K562 (cell line): ENCODE measurements around the gene LRRK1. TPM values are rescaled to one million over a fixed set of nuclear protein-coding genes. Genes with fewer than 3 reads are reported as not detected.

Experiments
- ATAC-seq: fragments of 200-7000 bp; cut with Tn5 transposase; 3 replicates; pipeline ENCODE4 v1.9.1; 2020; ENCODE audit warnings: moderate library complexity
- BruUV-seq: library from RNA; stranded (reverse); fragments of 400-500 nt; replicated peaks from 2 replicates; lab custom pipeline; 2021; lab: Mats Ljungman, UMichigan
- CTCF ChIA-PET: fragments of 300-600 bp; formaldehyde crosslinking; extraction: SDS; loops from one replicate; lab custom pipeline; 2021; ENCODE audit warnings: low intra/inter-chr PET ratio; lab: Yijun Ruan, JAX
- POLR2A ChIA-PET: fragments of 300-600, 350-650 bp; sonication (Branson Sonifier 250); formaldehyde crosslinking; extraction: SDS; loops from one replicate; lab custom pipeline; 2021; ENCODE audit warnings: antibody characterized with exemption, inconsistent platforms; lab: Yijun Ruan, JAX
- DNase-seq, 4 experiments: peaks; one replicate each; pipeline versions ENCODE4 v3.0.0 to v3.0.0-alpha.2; 2011 to 2018; ENCODE audit warnings: low spot score in 3 of 4, mixed read lengths in 3 of 4; ENCODE audit errors: extremely low read depth in 1 of 4
- FAIRE-seq: peaks from 2 replicates; lab custom pipeline; 2011; peaks lifted over from hg19 to GRCh38; lab: Jason Lieb, UNC
- H2AFZ ChIP-seq: 2 replicates; pipeline ENCODE4 v1.6.0; 2011; ENCODE audit warnings: low read depth, low read length, control low read depth, inconsistent platforms
- H3K27ac ChIP-seq: fragments of 200-600 bp; 3 replicates; pipeline ENCODE4 v1.8.0; 2011; ENCODE audit warnings: low read depth, mild to moderate bottlenecking, control low read depth, inconsistent platforms, low read length, moderate library complexity, mixed read lengths; ENCODE audit errors: extremely low read depth
- H3K27me3 ChIP-seq, 2 experiments: fragments of 300-600 bp in 1 of 2; 2 replicates in 1 of 2; 3 replicates in 1 of 2; pipeline versions ENCODE4 v1.6.0 to v1.8.0; 2011; ENCODE audit warnings: inconsistent platforms in 2 of 2, low read length in 2 of 2, mild to moderate bottlenecking in 1 of 2, mixed read lengths in 1 of 2, moderate library complexity in 1 of 2; ENCODE audit not compliant: control insufficient read depth in 2 of 2, insufficient read depth in 2 of 2
- H3K36me3 ChIP-seq: fragments of 300-600 bp; 3 replicates; pipeline ENCODE4 v1.8.0; 2011; ENCODE audit warnings: mild to moderate bottlenecking, low read length, inconsistent platforms; ENCODE audit not compliant: control insufficient read depth, insufficient read depth
- H3K4me1 ChIP-seq, 2 experiments: fragments of 200-600 bp in 1 of 2; replicated peaks in 1 of 2; 2 replicates in 1 of 2; 3 replicates in 1 of 2; pipeline versions ENCODE4 v1.5.1 to v1.8.0; 2011; ENCODE audit warnings: inconsistent platforms in 2 of 2, low read length in 2 of 2, mild to moderate bottlenecking in 1 of 2, mixed read lengths in 1 of 2, moderate library complexity in 1 of 2; ENCODE audit not compliant: control insufficient read depth in 2 of 2, insufficient read depth in 2 of 2
- H3K4me2 ChIP-seq: 2 replicates; pipeline ENCODE4 v1.6.1; 2011; ENCODE audit warnings: low read length, control low read depth, inconsistent platforms, mixed read lengths; ENCODE audit not compliant: insufficient read depth
- H3K4me3 ChIP-seq: fragments of 200-600 bp; sonication (generic), shearing (Covaris generic); 2 replicates; pipeline ENCODE4 v1.5.1; 2016; ENCODE audit warnings: control low read depth, inconsistent platforms
- H3K79me2 ChIP-seq: fragments of 200-600 bp; 3 replicates; pipeline ENCODE4 v1.8.0; 2011; ENCODE audit warnings: low read length, inconsistent platforms; ENCODE audit not compliant: control insufficient read depth, insufficient read depth
- H3K9ac ChIP-seq, 2 experiments: 2 replicates each; pipeline versions ENCODE4 v1.6.0 to v1.6.1; 2011; ENCODE audit warnings: low read depth in 2 of 2, low read length in 2 of 2, control low read depth in 1 of 2, inconsistent platforms in 1 of 2, mild to moderate bottlenecking in 1 of 2, mixed read lengths in 1 of 2; ENCODE audit not compliant: insufficient read depth in 1 of 2
- H3K9me1 ChIP-seq: one replicate; pipeline ENCODE4 v1.6.0; 2011; ENCODE audit warnings: inconsistent platforms, mild to moderate bottlenecking, low read length, moderate library complexity; ENCODE audit not compliant: control insufficient read depth, insufficient read depth
- H3K9me3 ChIP-seq: replicated peaks from 2 replicates; pipeline ENCODE4 v1.5.1; 2011; ENCODE audit warnings: low read depth, low read length, inconsistent platforms; ENCODE audit not compliant: control insufficient read depth, insufficient read depth
- H4K20me1 ChIP-seq: replicated peaks from 2 replicates; pipeline ENCODE4 v1.6.1; 2011; ENCODE audit warnings: low read length, inconsistent platforms, mixed read lengths; ENCODE audit not compliant: control insufficient read depth, insufficient read depth
- CREM ChIP-seq: IDR thresholded peaks from 2 replicates; pipeline ENCODE4 v1.6.1; 2014; ENCODE audit warnings: antibody characterized with exemption, low read depth
- ZNF512 ChIP-seq: IDR thresholded peaks from 2 replicates; pipeline ENCODE4 v1.6.1; 2016; ENCODE audit warnings: missing genetic modification characterization, missing compliant biosample characterization
- WGBS: fragments of 100-300 bp; shearing (Covaris generic); methylation state at CpG from one replicate; pipeline ENCODE4 v1.1.6; 2016; ENCODE audit warnings: low coverage, mixed read lengths; ENCODE audit not compliant: insufficient coverage; ENCODE audit errors: missing lambda C conversion rate; 5-methylcytosine and 5-hydroxymethylcytosine counted together
- in situ Hi-C: fragments of 300-500 bp; cut with MboI; formaldehyde crosslinking; loops from 4 replicates; pipeline ENCODE4 v1.15.0; 2018; ENCODE audit warnings: inconsistent platforms, mixed read lengths
- intact Hi-C: fragments of 100-400 bp; cut with micrococcal nuclease; formaldehyde crosslinking; loops from 2 replicates; pipeline ENCODE4 v1.14.2; 2022
- polyA plus RNA-seq, 8 experiments: library from polyadenylated mRNA; depleted of rRNA in 4 of 8; stranded (reverse) in 5 of 8; unstranded in 3 of 8; fragments of >200 nt; fragmentation: Nextera tagmentation in 2 of 8; fragmentation: Illumina TruSeq in 1 of 8; extraction: Ambion mirVana in 2 of 8; extraction: Trizol in 1 of 8; gene quantifications; 2 replicates each; pipeline versions ENCODE4 v1.2.1 to v1.2.3, GENCODE V29; 2011 to 2014; ENCODE audit warnings: inconsistent platforms in 1 of 8, missing spikeins in 1 of 8
- total RNA-seq, 7 experiments: library from RNA; depleted of rRNA in 6 of 7; stranded (reverse); fragments of >200 nt in 6 of 7; fragmentation: Illumina TruSeq in 2 of 7; extraction: Trizol in 2 of 7; gene quantifications; 2 replicates each; pipeline versions ENCODE4 v1.2.1 to v1.2.3, GENCODE V29; 2011 to 2021; ENCODE audit warnings: low replicate concordance in 1 of 7

LRRK1 gene
- total and polyA plus RNA-seq, 9 of the 15 experiments (the other 6 are each of a cell fraction or from before 2014, with no cell fraction given) = 0.01 to 1.5 (median 0.11) TPM

GRCh38 chr15:100968050-100968966, 49.2 kb downstream of the LRRK1 start:
- H3K4me1 ChIP-seq = peaks cover 0 to 5% of the 10 kb centered on the region in 2 experiments; a peak in 2 of 5 replicates
- BruUV-seq = no TSS peak
- CTCF ChIA-PET = no interaction called here
- no peak overlapping the region for H3K4me3 ChIP-seq
- H3K79me2 ChIP-seq = no peaks in the 10 kb centered on the region
- no peak for DNase-seq
- H3K9me3 ChIP-seq = no peaks in the 10 kb centered on the region
- in situ Hi-C loops (no loop called here), intact Hi-C loops (no loop called here)
- no peaks in the 10 kb centered on the region for H3K36me3 ChIP-seq
- no peak for TF ChIP-seq CREM
- TF ChIP-seq ZNF512 (tag) = peak; percentile 34; the same call in 1 of the 2 replicates
- H3K9ac ChIP-seq = no peak overlapping the region
- no peak for ATAC-seq
- WGBS = 0% methylated on average over 3 of the region's 3 CpGs
- H2AFZ ChIP-seq = no peak overlapping the region
- H3K27me3 ChIP-seq = peaks cover 14 to 22% of the 10 kb centered on the region in 2 experiments
- FAIRE-seq = no peak
- H3K9me1 ChIP-seq = no peaks in the 10 kb centered on the region
- no peak overlapping the region for H3K27ac ChIP-seq
- no peak overlapping the region for H3K4me2 ChIP-seq
- H4K20me1 ChIP-seq = no peaks in the 10 kb centered on the region
- POLR2A ChIA-PET = no interaction called here
